SK-N-SH (cell line): ENCODE results near the gene SEC14L5. TPM values are rescaled to one million over a fixed set of nuclear protein-coding genes. Genes with fewer than 3 reads are reported as not detected.
"Not testable (repeated sequence)": the region's sequence is repeated elsewhere in the genome, so short reads cannot be mapped to it uniquely, and the experiment has no call there.

Experiments used
- CTCF ChIA-PET: fragments of 300-600, 350-600 bp; formaldehyde crosslinking; extraction: SDS; loops from one replicate; lab custom pipeline; 2021; lab: Yijun Ruan, JAX
- POLR2A ChIA-PET: fragments of 350-600 bp; sonication (Branson Sonifier 250); formaldehyde crosslinking; extraction: SDS; loops from one replicate; lab custom pipeline; 2020; ENCODE audit warnings: antibody characterized with exemption, inconsistent platforms; lab: Yijun Ruan, JAX
- DNase-seq: peaks from one replicate; pipeline ENCODE4 v3.0.0; 2012
- H2AFZ ChIP-seq: fragments of 200-600 bp; sonication (generic); 2 replicates; pipeline ENCODE4 v1.8.1; 2016; ENCODE audit warnings: antibody characterized with exemption, mild to moderate bottlenecking, low read depth
- H3F3A ChIP-seq: fragments of 200-600 bp; sonication (generic); replicated peaks from 2 replicates; pipeline ENCODE3; 2016; ENCODE audit warnings: antibody characterized with exemption, mild to moderate bottlenecking; ENCODE audit not compliant: insufficient read depth
- H3K27ac ChIP-seq, 2 experiments: fragments of 200-500 bp in 1 of 2; fragments of 200-600 bp in 1 of 2; sonication (Bioruptor generic) in 1 of 2; sonication (generic), shearing (Covaris generic) in 1 of 2; 2 replicates each; pipeline versions ENCODE4 v1.5.1 to v1.6.1; 2014 to 2016; ENCODE audit warnings: low read depth in 2 of 2, inconsistent platforms in 1 of 2, low read length in 1 of 2, mild to moderate bottlenecking in 1 of 2, mixed read lengths in 1 of 2
- H3K27me3 ChIP-seq: fragments of 200-600 bp; sonication (generic), shearing (Covaris generic); 2 replicates; pipeline ENCODE4 v1.6.1; 2016; ENCODE audit warnings: mixed run types; ENCODE audit not compliant: insufficient read depth
- H3K36me3 ChIP-seq, 2 experiments: fragments of 200-500 bp in 1 of 2; fragments of 200-600 bp in 1 of 2; sonication (Bioruptor generic) in 1 of 2; sonication (generic) in 1 of 2; replicated peaks in 1 of 2; 2 replicates each; pipeline versions ENCODE3 to v1.5.1; 2014 to 2016; ENCODE audit warnings: low read length in 1 of 2, mild to moderate bottlenecking in 1 of 2; ENCODE audit not compliant: insufficient read depth in 2 of 2, control insufficient read depth in 1 of 2
- H3K4me1 ChIP-seq, 2 experiments: fragments of 200-500 bp in 1 of 2; fragments of 200-600 bp in 1 of 2; sonication (Bioruptor generic) in 1 of 2; sonication (generic), shearing (Covaris generic) in 1 of 2; 2 replicates each; pipeline versions ENCODE4 v1.5.1 to v1.6.1; 2014 to 2016; ENCODE audit warnings: low read depth in 1 of 2, low read length in 1 of 2, mixed run types in 1 of 2; ENCODE audit not compliant: insufficient read depth in 2 of 2, control insufficient read depth in 1 of 2
- H3K4me2 ChIP-seq: fragments of 200-600 bp; sonication (generic), shearing (Covaris generic); 2 replicates; pipeline ENCODE4 v1.6.1; 2017; ENCODE audit warnings: mixed run types
- H3K4me3 ChIP-seq, 2 experiments: fragments of 200-500 bp in 1 of 2; fragments of 200-600 bp in 1 of 2; sonication (Bioruptor generic) in 1 of 2; sonication (generic), shearing (Covaris generic) in 1 of 2; 2 replicates each; pipeline versions ENCODE4 v1.5.1 to v1.8.1; 2014 to 2016; ENCODE audit warnings: low read depth in 2 of 2, inconsistent platforms in 1 of 2, low read length in 1 of 2, mild to moderate bottlenecking in 1 of 2, mixed read lengths in 1 of 2, moderate library complexity in 1 of 2
- H3K79me2 ChIP-seq: fragments of 200-600 bp; sonication (generic); 2 replicates; pipeline ENCODE4 v1.8.1; 2017; ENCODE audit warnings: mild to moderate bottlenecking; ENCODE audit not compliant: insufficient read depth
- H3K9ac ChIP-seq: fragments of 200-600 bp; sonication (generic); 2 replicates; pipeline ENCODE4 v1.6.1; 2017; ENCODE audit warnings: mixed run types
- H3K9me2 ChIP-seq: fragments of 200-600 bp; sonication (generic); 2 replicates; pipeline ENCODE4 v1.6.1; 2017; ENCODE audit warnings: mixed run types
- H3K9me3 ChIP-seq: fragments of 200-600 bp; sonication (generic); 2 replicates; pipeline ENCODE4 v1.6.1; 2017; ENCODE audit warnings: mixed run types, mild to moderate bottlenecking, moderate library complexity
- H4K20me1 ChIP-seq: fragments of 200-600 bp; sonication (generic); 2 replicates; pipeline ENCODE4 v1.6.1; 2017; ENCODE audit warnings: mild to moderate bottlenecking, mixed run types; ENCODE audit not compliant: insufficient read depth
- ELF1 ChIP-seq: IDR thresholded peaks from 2 replicates; pipeline ENCODE4 v1.4.0; 2012
- EP300 ChIP-seq, 2 experiments: IDR thresholded peaks; 2 replicates each; pipeline versions ENCODE4 v1.4.0 to v1.6.1; 2012; ENCODE audit warnings: borderline replicate concordance in 1 of 2, low read depth in 1 of 2, low read length in 1 of 2
- FOXM1 ChIP-seq: IDR thresholded peaks from 2 replicates; pipeline ENCODE4 v1.4.0; 2012; ENCODE audit warnings: low read depth, mild to moderate bottlenecking
- GATA2 ChIP-seq: sonication (generic); formaldehyde crosslinking; IDR thresholded peaks from 2 replicates; pipeline ENCODE4 v1.5.0; 2020; ENCODE audit warnings: mild to moderate bottlenecking, missing genetic modification reagents
- JUND ChIP-seq: IDR thresholded peaks from 2 replicates; pipeline ENCODE4 v1.4.0; 2012
- MEF2A ChIP-seq: IDR thresholded peaks from 2 replicates; pipeline ENCODE4 v1.4.0; 2012; ENCODE audit warnings: low read depth, borderline replicate concordance
- NFIC ChIP-seq: IDR thresholded peaks from 2 replicates; pipeline ENCODE4 v1.4.0; 2012; ENCODE audit warnings: borderline replicate concordance
- RCOR1 ChIP-seq: fragments of 150-350 bp; IDR thresholded peaks from 2 replicates; pipeline ENCODE4 v1.6.1; 2017; ENCODE audit warnings: antibody characterized with exemption, low read length
- RFX5 ChIP-seq: IDR thresholded peaks from 2 replicates; pipeline ENCODE4 v1.6.1; 2012; ENCODE audit warnings: mild to moderate bottlenecking, improper control_type of control experiment, low read length
- SIN3A ChIP-seq: IDR thresholded peaks from 2 replicates; pipeline ENCODE4 v1.6.1; 2012; ENCODE audit warnings: low read depth, mild to moderate bottlenecking, low read length, moderate library complexity, borderline replicate concordance
- TAF1 ChIP-seq: IDR thresholded peaks from 2 replicates; pipeline ENCODE4 v1.6.1; 2012; ENCODE audit warnings: low read depth, mild to moderate bottlenecking, low read length, moderate library complexity, borderline replicate concordance
- TCF12 ChIP-seq: IDR thresholded peaks from 2 replicates; pipeline ENCODE4 v1.4.0; 2012
- TEAD4 ChIP-seq: IDR thresholded peaks from 2 replicates; pipeline ENCODE4 v1.4.0; 2012; ENCODE audit warnings: mild to moderate bottlenecking, borderline replicate concordance; ENCODE audit not compliant: insufficient read depth
- YY1 ChIP-seq: IDR thresholded peaks from 2 replicates; pipeline ENCODE4 v1.4.0; 2012; ENCODE audit warnings: low read depth, mild to moderate bottlenecking
- whole genome bisulfite sequencing: methylation state at CpG from one replicate; pipeline ENCODE4 v1.1.6; 2017; ENCODE audit warnings: low lambda C conversion rate; 5-methylcytosine and 5-hydroxymethylcytosine counted together
- polyA plus RNA-seq, 3 experiments: library from polyadenylated mRNA; depleted of rRNA; stranded (reverse); fragments of >200 nt; gene quantifications; 2 replicates each; pipeline ENCODE4 v1.2.3, GENCODE V29; 2012
- TF ChIP-seq, protein P1 (sequence below): fragments of 150-350 bp; IDR thresholded peaks from 2 replicates; pipeline ENCODE4 v1.6.1; 2016; ENCODE audit warnings: mild to moderate bottlenecking, low read depth, low read length

SEC14L5 gene
- polyA plus RNA-seq, 1 of the 3 experiments (the other 2 are of a cell fraction) = 0.08 TPM

- CTCF ChIA-PET, POLR2A ChIA-PET, H3K79me2 ChIP-seq, H3K27me3 ChIP-seq, DNase-seq, H3K9me2 ChIP-seq, H3K4me2 ChIP-seq, H4K20me1 ChIP-seq, H3K9ac ChIP-seq, H2AFZ ChIP-seq, H3K4me1 ChIP-seq, H3K27ac ChIP-seq, H3K36me3 ChIP-seq, H3K4me3 ChIP-seq, H3K9me3 ChIP-seq, H3F3A ChIP-seq: not testable (repeated sequence)
- 55% methylated on average over 7 of the region's 7 CpGs for WGBS
These were observed 5.4 kb downstream of the SEC14L5 start for GRCh38 chr16:4963527-4963926.

DNA sequence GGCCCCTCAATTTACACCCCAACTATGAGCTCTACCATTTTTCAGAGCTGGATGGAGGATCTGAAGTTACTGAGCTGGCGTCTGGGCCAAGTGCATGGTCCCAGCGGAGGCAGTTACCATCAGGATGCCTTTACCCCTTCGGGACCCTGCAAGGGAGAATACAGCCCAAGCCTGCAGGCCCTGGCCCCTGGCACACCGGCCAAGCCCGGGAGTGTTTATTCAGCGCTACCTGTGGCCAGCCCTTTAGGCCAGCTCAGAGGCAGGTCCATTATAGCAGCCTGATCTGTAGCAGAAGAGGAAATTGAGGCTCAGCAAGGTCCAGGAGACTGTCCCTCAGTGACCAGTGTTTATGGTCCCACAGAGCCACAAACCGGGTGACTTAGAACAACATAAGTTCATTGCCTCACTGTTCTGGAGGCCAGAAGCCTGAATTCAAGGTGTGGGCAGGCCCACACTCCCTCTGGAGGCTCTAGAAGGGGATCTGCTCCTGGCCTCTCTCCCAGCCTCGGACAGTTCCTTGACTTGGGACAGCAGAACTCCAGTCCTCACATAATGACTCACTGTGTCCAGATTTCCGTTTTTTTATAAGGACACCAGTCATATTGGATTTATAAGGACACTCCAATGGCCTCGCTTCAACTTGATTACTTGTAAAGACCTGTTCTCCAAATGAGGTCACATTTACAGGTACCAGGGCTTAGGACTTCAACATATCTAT is 8.8 kb downstream of the SEC14L5 start:
- H3K79me2 ChIP-seq = no peaks in the 10 kb centered on the region
- no peaks in the 10 kb centered on the region for H3K9me3 ChIP-seq
- H3K4me2 ChIP-seq = no peak overlapping the region
- H3K9me2 ChIP-seq = no peaks in the 10 kb centered on the region
- H3F3A ChIP-seq = no peaks in the 10 kb centered on the region
- H3K4me3 ChIP-seq = no peak overlapping the region
- TF ChIP-seq FOXM1 (no peak), MEF2A (no peak), RCOR1 (no peak), TEAD4 (no peak), SIN3A (no peak), TAF1 (no peak), TCF12 (no peak), EP300 (IDR thresholded peaks at IDR 0.05; ENCODE audit: borderline replicate concordance in 1 of 2, low read depth in 1 of 2, low read length in 1 of 2) (no peak), RFX5 (no peak), GATA2 (CRISPR knock-in tag) (no peak), YY1 (no peak), JUND (no peak), NFIC (no peak), ELF1 (no peak)
- TF ChIP-seq, protein P1, sequence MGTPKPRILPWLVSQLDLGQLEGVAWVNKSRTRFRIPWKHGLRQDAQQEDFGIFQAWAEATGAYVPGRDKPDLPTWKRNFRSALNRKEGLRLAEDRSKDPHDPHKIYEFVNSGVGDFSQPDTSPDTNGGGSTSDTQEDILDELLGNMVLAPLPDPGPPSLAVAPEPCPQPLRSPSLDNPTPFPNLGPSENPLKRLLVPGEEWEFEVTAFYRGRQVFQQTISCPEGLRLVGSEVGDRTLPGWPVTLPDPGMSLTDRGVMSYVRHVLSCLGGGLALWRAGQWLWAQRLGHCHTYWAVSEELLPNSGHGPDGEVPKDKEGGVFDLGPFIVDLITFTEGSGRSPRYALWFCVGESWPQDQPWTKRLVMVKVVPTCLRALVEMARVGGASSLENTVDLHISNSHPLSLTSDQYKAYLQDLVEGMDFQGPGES = no peak
- H3K27me3 ChIP-seq = peaks cover 9% of the 10 kb centered on the region
- no peaks in the 10 kb centered on the region for H3K4me1 ChIP-seq
- POLR2A ChIA-PET = no interaction called here
- CTCF ChIA-PET = no interaction called here
- no peak overlapping the region for H2AFZ ChIP-seq
- H3K36me3 ChIP-seq = no peaks in the 10 kb centered on the region
- H3K9ac ChIP-seq = no peak overlapping the region
- H4K20me1 ChIP-seq = no peaks in the 10 kb centered on the region
- 53% methylated on average over 8 of the region's 10 CpGs for WGBS
- H3K27ac ChIP-seq = no peak overlapping the region
- DNase-seq = no peak

DNA sequence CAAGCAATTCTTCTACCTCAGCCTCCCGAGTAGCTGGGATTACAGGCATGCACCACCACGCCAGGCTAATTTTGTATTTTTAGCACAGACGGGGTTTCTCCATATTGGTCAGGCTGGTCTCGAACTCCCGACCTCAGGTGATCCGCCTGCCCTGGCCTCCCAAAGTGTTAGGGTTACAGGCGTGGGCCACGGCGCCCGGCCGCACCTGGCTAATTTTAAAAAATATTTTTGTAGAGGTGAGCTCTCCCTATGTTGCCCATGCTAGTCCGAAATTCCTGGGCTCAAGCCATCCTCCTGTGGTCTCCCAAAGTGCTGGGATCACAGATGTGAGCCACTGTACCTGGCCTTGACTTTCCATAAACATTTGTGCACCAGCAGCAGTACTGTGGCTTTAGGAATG is 10.1 kb downstream of the SEC14L5 start:
- H3K9me3 ChIP-seq, H2AFZ ChIP-seq, H3K9ac ChIP-seq, POLR2A ChIA-PET, H3K36me3 ChIP-seq, H3K9me2 ChIP-seq, H3F3A ChIP-seq, H3K79me2 ChIP-seq, H3K4me3 ChIP-seq, DNase-seq, H3K27ac ChIP-seq, H3K4me2 ChIP-seq, H3K4me1 ChIP-seq, H4K20me1 ChIP-seq: not testable (repeated sequence)
- CTCF ChIA-PET = interaction anchor here (1.5 kb wide), 1 partner anchor 13 kb away, joined by 5 read pairs; no protein-coding TSS in a partner anchor
- H3K27me3 ChIP-seq = peaks cover 10% of the 10 kb centered on the region
- WGBS = 61% methylated on average over 12 of the region's 12 CpGs
